Measurements from ENCODE around the gene PAK1IP1.
"Not testable (repeated sequence)": the region's sequence is repeated elsewhere in the genome, so short reads cannot be mapped to it uniquely, and the experiment has no call there.

The PAK1IP1 gene, protein sequence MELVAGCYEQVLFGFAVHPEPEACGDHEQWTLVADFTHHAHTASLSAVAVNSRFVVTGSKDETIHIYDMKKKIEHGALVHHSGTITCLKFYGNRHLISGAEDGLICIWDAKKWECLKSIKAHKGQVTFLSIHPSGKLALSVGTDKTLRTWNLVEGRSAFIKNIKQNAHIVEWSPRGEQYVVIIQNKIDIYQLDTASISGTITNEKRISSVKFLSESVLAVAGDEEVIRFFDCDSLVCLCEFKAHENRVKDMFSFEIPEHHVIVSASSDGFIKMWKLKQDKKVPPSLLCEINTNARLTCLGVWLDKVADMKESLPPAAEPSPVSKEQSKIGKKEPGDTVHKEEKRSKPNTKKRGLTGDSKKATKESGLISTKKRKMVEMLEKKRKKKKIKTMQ

DNA sequence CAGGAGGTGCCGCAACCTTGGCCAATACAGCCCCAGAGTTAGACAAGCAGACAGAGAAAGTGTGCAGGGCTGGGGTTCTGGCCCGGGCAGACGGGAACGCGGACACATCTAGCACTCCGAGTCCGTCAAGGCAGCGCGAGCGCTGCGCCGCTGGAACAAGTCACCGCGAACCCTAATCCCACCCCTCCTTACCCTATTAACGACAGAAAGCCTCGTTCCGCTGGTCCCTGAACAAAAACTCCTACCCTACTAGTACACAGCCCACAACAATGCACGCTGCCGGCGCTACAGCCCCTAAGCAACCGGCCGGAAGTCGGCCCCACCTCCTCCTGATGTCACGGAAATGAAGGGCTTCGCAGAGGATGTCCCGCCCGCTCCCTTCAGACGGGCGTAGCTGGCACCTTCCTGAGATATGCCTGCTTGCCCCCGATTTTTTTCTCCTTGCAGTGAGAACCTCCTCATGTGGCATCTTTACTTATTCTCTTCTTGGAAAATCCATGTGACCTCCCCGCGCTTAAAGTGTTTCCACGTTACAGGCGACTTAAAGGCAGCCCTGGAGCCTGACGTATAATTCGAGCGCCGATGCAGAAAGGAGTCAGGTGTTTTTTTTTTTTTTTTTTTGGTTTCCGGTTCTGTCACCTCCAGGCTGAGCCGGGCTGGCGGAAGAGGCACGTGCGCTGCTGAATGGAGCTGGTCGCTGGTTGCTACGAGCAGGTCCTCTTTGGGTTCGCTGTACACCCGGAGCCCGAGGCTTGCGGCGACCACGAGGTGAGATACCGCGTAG is at the start of gene PAK1IP1, which contains the start of gene C6orf52:
TSS of gene PAK1IP1 (plus strand) at position 671 of the 784 bp plus-strand sequence. CDS start at position 685, 14 bp downstream.
TSS of gene C6orf52 (minus strand) at position 315 of the 784 bp plus-strand sequence. CDS start 7,066 bp downstream, outside the sequence.
- peak; percentile 97 for DNase-seq (ENCODE audit: low spot score)

DNA sequence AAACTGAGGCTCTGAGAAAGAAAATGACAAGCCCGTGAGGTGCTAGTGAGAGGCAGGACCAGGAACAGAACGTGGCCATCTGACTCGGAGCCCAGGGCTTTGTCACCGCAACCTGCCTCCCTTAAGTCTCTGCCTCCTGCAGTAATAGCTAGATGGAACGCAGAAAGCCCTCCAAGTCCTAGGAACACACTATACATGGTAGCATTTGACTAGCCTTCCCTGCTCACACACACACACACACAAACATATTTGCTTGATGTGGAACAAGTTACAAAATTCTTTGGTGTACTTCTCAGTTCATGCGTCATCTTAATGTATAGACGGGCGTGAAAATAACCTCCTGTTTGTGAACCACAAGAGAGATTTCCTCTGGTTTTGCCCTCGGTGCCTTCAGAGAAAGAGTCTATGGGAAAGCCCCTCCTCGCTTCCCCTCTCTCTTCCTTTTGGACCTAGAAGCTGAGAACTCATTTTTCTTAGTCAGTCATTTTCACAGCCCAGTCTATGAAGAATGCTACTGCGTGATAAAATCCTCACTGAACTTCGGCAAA is 39.2 kb upstream of the PAK1IP1 start:
- DNase-seq (ENCODE audit: low spot score), result no peak

DNA sequence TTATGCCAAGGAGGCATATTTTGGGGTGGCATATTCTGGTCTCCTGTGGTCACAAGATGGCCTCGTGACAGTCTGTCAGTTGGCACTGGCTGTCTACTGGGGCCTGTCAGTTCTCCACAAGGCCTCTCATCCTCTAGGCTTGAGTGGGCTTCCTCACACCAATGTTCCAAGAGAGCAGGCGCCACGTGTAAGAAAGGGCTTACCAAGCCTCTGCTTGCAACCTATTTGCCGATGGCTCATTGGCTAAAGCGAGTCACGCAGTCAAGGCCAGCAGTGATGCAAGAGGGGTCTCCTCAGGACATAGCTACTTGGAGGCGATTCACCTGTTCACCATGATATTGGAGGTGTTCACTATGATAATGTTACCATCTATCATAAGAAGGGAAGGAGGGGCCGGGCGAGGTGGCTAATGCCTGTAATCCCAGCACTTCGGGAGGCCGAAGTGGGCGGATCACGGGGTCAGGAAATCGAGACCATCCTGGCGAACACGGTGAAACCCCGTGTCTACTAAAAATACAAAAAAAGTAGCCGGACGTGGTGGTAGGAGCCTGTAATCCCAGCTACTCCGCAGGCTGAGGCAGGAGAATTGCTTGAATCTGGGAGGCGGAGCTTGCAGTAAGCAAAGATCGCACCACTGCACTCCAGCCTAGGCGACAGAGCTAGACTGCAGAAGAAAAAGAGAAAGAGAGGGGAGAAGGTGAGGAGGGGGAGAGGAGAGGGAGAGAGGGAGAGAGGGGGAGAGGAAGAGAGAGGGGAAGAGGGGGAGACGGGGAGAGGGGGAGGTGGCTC is 35.7 kb upstream of the PAK1IP1 start:
- DNase-seq (ENCODE audit: low spot score), result no peak

DNA sequence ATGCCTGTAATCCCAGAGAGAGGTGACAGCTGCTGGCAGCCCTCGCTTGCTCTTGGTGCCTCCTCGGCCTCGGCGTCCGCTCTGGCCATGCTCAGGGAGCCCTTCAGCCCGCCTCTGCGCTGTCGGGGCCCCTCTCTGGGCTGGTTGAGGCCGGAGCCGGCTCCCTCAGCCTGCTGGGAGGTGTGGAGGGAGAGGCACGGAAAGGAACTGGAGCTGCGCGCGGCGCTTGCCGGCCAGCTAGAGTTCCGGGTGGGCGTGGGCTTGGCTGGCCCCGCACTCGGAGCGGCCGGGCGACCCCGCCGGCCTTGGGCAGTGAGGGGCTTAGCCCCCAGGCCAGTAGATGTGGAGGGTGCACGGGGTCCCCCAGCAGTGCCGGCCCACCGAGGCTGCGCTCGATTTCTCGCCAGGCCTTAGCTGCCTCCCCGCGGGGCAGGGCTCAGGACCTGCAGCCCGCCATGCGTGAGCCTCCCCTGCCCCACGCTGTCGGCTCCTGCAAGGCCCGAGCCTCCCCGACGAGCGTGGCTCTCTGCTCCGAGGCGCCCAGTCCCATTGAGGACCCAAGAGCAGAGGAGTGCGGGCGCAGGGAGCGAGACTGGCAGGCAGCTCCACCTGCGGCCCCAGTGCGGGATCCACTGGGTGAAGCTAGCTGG is 34.9 kb upstream of the PAK1IP1 start:
- DNase-seq (ENCODE audit: low spot score), result no peak

DNA sequence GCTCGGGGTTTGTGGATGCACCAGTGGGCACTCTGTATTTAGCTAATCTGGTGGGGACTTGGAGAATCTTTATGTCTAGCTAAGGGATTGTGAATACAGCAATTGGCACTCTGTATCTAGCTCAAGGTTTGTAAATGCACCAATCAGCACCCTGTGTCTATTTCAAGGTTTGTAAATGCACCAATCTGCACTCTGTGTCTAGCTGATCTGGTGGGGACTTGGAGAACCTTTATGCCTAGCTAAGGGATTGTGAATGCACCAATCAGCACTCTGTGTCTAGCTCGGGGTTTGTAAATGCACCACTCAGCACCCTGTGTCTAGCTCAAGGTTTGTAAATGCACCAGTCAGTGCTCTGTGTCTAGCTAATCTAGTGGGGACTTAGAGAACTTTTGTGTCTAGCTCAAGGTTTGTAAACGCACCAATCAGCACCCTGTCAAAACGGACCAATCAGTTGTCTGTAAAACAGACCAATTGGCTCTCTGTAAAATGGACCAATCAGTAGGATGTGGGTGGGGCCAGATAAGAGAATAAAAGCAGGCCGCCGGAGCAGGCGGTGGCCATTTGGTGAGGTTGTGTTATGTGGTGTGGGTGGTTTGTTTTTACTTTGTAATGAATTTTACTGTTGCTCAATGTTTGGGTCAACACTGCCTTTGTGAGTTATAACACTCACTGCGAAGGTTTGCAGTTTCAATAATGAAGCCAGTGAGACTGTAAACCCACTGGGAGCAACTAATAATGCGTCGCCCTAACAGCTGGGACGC is 34.2 kb upstream of the PAK1IP1 start:
- DNase-seq (ENCODE audit: low spot score), result not testable (repeated sequence)

DNA sequence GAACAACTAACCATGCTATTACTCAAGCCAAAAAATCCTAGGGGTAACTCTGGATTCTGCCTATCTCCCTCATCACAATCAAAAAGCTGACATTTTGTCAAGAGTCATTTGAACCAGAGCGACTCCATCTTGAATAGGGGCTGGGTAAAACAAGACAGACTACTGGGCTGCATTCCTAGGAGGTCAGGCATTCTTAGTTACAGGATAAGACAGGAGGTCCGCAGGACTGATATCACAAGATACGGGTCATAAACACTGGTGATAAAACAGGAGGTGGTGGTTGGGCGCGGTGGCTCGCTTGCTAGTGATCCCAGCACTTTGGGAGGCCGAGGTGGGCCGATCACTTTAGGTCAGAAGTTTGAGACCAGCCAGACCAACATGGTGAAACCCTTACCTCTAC is 32.6 kb upstream of the PAK1IP1 start:
- no peak for DNase-seq (ENCODE audit: low spot score)

DNA sequence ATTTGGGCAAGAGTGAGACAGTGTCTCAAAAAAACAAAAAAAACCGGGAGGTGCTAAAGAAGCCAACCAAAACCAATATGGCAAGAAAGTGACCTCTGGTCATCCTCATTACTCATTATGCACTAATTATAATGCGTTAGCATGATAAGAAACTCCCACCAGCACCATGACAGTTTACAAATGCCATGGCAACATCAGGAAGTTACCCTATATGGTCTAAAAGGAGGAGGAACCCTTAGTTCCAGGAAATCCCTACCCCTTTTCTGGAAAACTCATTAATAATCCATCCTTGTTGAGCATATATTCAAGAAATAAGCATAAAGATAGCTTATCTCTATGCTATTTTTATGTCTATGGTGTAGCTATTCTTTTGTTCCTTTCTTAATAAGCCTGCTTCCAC is 32.0 kb upstream of the PAK1IP1 start:
- DNase-seq (ENCODE audit: low spot score), result no peak

DNA sequence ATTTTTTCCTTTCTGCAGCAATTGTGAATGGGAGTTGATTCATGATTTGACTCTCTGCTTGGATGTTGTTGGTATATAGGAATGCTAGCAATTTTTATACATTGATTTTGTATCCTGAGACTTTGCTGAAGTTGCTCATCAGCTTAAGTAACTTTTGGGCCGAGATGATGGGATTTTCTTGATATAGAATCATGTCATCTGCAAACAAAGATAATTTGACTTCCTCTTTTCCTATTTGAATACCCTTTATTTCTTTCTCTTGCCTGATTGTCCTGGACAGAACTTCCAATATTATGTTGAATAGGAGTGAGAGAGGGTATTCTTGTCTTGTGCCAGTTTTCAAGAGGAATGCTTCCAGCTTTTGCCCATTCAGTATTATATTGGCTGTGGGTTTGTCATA is 29.2 kb upstream of the PAK1IP1 start:
- DNase-seq (ENCODE audit: low spot score), result not testable (repeated sequence)

DNA sequence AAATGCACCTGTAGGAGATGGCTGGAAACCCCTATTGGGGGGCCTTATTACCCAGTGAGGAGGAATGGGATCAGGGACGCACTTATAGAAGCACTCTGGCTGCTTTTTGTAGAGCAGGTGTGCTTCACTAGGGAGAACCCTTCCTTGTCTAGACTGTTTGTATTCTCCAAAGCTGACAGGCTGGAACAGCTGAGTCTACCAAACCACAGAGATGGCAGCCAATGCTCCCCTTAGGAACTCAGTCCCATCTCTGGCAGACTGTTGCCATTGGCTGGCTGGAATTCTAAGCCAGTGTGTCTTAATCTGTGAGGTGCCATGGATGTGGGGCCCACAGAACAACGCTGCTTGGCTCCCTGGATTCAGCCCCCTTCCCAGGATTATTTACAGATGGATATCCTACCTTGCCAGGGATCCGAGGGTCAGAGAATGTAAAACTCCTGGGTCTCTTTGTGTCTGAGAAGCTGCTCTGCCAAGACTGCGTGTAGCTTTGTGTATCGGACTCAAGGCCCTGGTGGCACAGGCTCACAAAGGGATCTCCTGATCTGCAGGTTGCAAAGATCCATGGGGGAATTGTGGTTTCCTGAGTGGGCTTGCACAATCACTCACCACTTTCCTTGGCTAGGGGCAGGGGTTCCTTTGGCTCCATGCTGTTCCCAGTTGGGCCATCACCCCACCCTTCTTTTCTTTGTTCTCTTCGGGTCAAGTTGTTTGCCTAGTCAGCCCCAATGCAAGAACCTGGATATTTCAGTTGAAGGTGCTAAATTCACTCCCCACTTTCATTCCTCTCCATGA is 26.4 kb upstream of the PAK1IP1 start:
- no peak for DNase-seq (ENCODE audit: low spot score)

DNA sequence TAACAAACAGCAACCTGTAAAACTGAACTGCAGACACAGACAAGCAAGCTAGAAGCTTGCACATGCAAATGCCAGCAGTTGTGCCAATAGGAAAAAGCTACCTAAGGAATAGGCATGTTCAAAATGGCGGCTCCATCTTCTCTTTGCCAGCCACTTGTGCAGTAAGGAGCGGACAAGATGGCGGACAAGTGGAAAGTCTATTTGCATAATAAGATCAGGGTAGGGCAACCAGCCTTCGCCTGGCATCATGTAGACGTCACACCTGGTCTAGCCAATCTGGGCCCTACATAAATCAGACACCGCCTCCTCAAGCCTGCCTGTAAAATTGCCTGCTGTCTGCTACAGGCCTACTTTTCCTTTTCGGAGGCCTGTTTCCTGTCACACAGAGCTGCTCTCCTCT is 18.4 kb upstream of the PAK1IP1 start:
- no peak for DNase-seq (ENCODE audit: low spot score)

DNA sequence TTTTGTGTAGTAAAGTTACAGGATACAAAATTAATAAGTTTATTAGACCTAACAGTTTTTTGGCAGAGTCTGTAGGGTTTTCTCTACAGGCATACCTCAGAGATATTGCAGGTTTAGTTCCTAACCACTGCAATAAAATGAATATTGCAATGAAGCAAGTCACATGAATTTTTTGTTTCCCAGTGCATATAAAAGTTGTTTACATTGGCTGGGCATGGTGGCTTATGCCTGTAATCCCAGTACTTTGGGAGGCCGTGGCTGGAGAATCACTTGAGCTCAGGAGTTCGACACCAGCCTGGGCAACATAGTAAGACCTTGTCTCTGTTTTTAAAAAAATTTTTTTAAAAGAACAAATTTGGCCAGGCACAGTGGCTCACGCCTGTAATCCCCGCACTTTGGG is 16.3 kb upstream of the PAK1IP1 start:
- DNase-seq (ENCODE audit: low spot score), result no peak

DNA sequence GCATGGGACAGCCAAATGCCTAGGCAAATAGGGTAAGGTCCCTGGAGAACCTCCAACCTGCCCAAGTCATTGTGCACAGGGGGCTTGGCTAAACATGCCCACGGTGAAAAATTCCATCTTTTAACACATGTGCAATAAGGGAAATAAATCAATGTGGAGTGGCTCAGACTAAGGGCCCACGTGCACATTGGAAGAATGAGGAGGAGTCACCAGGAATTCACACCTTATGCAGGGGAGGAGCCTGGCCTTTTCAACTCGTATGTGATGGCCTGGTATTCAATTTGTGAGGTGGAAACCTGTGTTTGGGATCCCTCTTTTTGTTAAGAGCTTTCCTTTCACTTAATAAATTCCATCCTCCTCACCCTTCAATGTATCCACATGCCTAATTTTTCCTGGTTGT is 13.0 kb upstream of the PAK1IP1 start:
- no peak for DNase-seq (ENCODE audit: low spot score)

DNA sequence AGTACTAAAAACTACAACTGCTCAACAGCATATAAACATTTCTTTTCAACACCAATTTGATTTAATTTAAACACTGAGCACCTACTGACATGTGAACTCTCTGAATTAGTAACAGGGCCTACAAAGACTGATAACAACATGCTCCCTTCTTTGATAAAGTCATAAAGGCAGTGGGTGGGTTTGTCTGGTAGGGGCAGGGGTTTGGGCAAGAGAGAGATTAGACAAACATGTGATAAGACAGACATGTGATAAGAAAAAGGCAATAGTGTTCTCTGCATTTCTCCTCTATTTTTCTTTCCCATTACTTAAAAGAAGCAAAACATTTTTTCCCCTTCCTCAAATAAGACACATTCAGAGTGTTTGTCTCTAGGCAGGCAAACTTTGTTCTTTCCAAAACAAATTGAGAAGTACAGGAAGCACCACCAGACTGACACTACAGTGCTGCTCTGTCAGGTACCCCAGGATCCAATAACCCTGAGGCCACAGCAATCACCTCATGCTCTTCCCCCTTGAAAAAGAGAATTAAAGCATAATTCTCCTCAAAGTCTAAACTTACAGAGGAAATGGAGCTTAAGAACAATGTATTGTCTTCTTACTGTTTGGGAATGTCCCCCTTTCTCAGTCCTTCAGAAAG is 12.3 kb upstream of the PAK1IP1 start:
- no peak for DNase-seq (ENCODE audit: low spot score)

DNA sequence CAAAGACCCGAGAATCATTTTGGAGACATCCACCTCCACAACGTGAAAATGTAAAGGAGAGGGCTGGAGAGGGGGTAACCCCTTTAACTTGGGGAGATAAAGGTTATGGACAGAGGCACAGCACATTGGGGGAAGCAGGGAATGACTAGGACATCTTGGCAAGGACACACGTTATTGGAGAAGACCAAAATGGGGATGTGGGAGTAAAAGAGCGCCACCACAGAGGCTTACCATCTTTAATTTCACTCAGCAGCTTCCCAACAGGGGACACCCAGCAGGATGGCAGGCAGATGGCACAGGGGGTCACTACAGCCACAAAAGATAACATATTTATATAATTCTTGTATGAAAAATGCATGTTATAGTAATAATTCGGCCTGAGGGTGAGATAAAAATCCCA is 10.2 kb upstream of the PAK1IP1 start:
- no peak for DNase-seq (ENCODE audit: low spot score)

DNA sequence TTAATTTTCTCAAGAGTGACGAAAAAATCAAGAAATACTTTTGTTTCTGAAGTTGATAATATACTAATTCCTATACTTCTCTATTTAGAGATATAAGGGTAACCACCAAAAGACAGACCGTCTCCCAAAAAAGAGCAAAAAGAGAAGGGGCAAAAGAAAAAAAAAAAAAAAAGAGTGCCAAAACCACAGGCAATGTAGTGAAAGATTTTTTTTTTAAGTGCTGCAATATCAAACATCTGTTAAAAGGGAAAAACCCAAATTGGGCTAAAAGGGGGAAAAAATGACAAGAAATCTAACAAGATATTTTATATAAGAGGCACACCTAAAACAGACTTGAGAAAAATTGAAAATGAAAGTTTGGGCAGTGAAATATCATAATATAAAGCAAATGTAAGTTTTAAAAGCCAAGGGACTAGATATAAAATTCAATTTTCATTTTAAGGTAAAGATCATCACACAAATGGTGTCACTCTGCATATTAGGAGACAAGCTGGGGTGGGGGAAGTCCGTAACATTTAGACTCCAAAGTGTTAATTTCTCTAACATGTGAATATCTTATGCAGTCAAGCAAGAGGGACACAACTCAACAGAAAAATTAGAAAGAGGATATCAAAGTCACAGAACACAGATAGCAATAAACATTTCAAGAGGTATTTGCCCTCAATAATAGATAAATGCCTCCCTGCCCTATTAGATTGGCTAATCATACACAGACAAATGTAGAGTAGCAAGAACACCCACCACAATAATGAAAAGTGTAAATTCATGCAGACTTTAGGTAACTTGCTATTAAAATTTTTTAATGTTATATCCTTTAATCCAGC is 9.5 kb upstream of the PAK1IP1 start:
- DNase-seq (ENCODE audit: low spot score), result no peak

DNA sequence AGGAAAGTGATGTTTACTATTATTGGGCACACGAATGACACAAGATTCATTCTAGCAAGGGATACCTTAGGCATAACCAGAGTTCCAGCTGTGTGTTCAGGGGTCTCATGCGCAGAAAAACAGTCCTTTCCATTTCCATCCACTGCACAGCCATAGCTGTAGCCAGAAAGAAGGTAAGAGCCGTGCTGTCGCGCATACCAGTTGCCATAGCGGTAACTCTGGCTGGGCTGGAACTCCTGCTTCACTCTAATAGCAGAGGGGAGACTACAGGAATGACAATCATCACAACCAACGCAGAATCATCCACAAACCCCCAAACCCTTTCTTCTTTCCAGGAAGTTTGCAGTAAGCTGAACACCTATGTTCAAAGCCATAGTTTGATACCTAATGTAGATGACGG is 7.9 kb upstream of the PAK1IP1 start:
- no peak for DNase-seq (ENCODE audit: low spot score)

DNA sequence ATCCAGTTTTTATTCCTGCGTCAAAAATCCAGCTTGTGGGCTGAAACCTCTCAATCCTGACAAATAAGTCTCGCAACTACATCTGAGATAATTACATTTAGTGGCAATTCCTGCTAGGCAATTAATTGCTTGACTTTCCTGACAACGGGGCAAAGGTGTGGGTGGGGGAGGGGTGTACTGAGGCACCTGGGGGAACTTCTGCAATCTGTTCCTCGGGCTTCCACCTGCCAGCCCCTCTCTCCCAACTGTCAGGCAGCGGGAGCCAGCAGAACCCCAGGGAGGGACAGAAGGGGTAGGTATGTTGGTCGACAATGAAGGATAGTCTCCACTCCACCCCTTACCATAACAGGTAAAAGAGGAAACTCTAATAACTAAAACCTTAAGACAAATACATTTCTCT is 7.2 kb upstream of the PAK1IP1 start:
- no peak for DNase-seq (ENCODE audit: low spot score)

DNA sequence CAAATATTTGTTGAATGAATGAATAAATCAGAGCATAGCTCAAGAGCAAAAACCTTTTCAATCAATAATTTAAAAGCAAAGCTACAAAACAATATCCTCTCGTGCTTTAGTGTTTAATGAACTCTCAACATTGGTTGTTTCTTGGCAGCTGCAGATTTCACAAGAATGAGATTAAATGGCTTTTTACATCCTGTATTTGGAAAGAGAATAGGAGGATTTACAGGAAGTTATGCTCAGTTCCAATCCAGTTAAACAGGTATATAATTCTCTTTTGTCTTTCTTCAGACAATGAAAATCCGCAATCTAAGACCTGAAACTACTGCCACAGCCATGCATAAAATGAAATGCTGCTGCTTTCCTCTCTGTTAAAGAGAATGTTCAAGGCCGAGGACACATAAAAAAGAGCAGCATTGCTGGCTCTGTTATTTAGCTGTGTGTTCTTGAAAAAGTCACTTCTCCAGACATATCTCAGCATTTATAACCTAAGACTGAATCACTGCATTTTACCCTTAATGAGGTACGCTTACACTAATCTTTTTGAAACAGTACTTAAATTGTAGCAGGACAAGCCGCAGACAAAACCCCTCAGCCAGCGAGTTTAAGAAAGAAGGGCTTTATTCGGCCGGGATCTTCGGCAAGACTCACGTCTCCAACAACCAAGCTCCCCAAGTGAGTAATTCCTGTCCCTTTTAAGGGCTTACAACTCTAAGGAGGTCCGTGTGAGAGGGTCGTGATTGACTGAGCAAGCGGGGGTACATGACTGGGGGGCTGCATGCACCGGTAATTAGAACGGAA is 3.9 kb upstream of the PAK1IP1 start:
- no peak for DNase-seq (ENCODE audit: low spot score)

Data from pons (tissue), 1 donor.